Natural killer cell treated with Interleukin-12 subunit alpha and Interleukin-12 subunit beta and Interleukin-15 and Interleukin-18, amount 100 ng/mL, for 72 hours (primary cell): Measurements from ENCODE around the gene PATJ. TPM values are rescaled to one million over a fixed set of nuclear protein-coding genes. Genes with fewer than 3 reads are reported as not detected.
"Not testable (repeated sequence)": the region's sequence is repeated elsewhere in the genome, so short reads cannot be mapped to it uniquely, and the experiment has no call there.

Experiments used
- ATAC-seq, 2 donors: fragments of 150-1000 bp; cut with Tn5 transposase in 1 of 2; sonication (Bioruptor Pico), chemical (Tn5 transposase) in 1 of 2; 2 replicates each; pipeline ENCODE4 v1.10.0; 2021
- DNase-seq: peaks from one replicate; pipeline ENCODE4 v3.0.0; 2022; ENCODE audit warnings: low spot score
- H3K27ac Mint-ChIP-seq, 2 donors: 1 replicate in 1 of 2; 2 replicates in 1 of 2; pipeline ENCODE4 v1.8.0; 2022; ENCODE audit warnings: mixed read lengths in 2 of 2, mild to moderate bottlenecking in 1 of 2, moderate library complexity in 1 of 2
- H3K27me3 Mint-ChIP-seq, 2 donors: 1 replicate in 1 of 2; 2 replicates in 1 of 2; pipeline ENCODE4 v1.8.0; 2022; ENCODE audit warnings: mixed read lengths in 2 of 2
- H3K36me3 Mint-ChIP-seq: one replicate; pipeline ENCODE4 v1.8.0; 2022; ENCODE audit warnings: mixed read lengths
- H3K4me1 Mint-ChIP-seq, 2 donors: 1 replicate in 1 of 2; 2 replicates in 1 of 2; pipeline ENCODE4 v1.8.0; 2022; ENCODE audit warnings: low read depth in 2 of 2, mixed read lengths in 2 of 2, mild to moderate bottlenecking in 1 of 2
- H3K4me3 Mint-ChIP-seq: one replicate; pipeline ENCODE4 v1.8.0; 2022; ENCODE audit warnings: mixed read lengths
- H3K9me3 Mint-ChIP-seq: 2 replicates; pipeline ENCODE4 v1.8.0; 2022; ENCODE audit warnings: mixed read lengths
- total RNA-seq, 2 donors: library from RNA; stranded (reverse); gene quantifications; one replicate each; pipeline ENCODE4 v1.2.3, GENCODE V29; 2022

The PATJ gene
- total RNA-seq, 2 donors from 2014 or later = 3.9 to 5.8 TPM

- peaks cover 10 to 21% of the 10 kb centered on the region in 2 donors for H3K27me3 Mint-ChIP-seq
- H3K9me3 Mint-ChIP-seq, ATAC-seq, H3K27ac Mint-ChIP-seq, DNase-seq, H3K4me3 Mint-ChIP-seq, H3K36me3 Mint-ChIP-seq, H3K4me1 Mint-ChIP-seq: not testable (repeated sequence)
Measured at GRCh38 chr1:62183164-62184020, 441.1 kb downstream of the PATJ start.

DNA sequence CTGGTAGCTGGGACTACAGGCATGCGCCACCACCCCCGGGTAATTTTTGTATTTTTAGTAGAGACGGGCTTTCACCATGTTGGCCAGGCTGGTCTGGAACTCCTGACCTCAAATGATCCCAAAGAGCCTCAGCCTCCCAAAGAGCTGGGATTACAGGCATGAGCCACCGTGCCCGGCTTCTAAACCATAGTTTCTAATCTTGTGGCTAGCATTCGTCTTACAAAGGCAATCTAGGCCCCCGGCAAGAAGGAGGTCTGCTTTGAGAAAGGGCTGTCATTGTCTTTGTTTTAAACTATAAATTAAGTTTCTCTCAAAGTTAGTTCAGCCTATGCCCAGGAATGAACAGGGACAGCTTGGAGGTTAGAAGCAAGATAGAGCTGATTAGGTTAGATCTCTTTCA lies 442.1 kb downstream of the PATJ start:
- Mint-ChIP-seq H3K9me3 (no peaks in the 10 kb centered on the region), H3K27ac (no peak overlapping the region), H3K27me3 (peaks cover 10 to 21% of the 10 kb centered on the region in 2 donors), H3K4me1 (no peaks in the 10 kb centered on the region), H3K36me3 (no peaks in the 10 kb centered on the region), H3K4me3 (no peak overlapping the region)
- ATAC-seq = no peak
- DNase-seq = no peak

DNA sequence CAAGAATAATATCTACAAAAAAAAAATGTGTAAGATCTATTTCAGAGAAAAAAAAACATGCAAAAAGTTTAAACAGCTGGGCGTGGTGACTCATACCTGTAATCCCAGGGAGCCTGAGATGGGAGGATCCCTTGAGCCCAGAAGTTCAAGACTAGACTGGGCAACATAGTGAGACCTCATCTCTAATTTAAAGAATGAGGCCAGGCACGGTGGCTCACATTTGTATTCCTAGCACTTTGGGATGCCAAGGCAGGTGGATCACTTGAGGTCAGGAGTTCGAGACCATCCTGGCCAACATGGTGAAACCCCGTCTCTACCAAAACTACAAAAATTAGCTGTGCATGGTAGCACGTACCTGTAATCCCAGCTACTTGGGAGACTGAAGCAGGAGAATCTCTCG lies 443.0 kb downstream of the PATJ start:
- H3K27me3 Mint-ChIP-seq = peaks cover 10 to 21% of the 10 kb centered on the region in 2 donors

DNA sequence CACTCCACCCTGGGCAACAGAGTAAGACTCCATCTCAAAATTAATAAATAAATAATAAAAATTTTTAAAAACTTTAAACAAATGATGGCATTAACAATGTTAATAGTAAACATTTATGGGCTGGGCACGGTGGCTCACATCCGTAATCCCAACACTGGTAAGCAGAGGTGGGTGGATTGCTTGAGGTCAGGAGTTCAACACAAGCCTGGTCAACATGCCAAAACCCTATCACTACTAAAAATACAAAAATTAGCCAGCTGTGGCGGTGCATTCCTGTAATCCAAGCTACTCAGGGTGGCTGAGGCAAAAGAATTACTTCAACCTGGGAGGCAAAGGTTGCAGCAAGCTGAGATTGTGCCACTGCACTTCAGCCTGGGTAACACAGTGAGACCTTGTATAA lies 443.4 kb downstream of the PATJ start:
- ATAC-seq = no peak
- Mint-ChIP-seq H3K36me3 (no peaks in the 10 kb centered on the region), H3K27ac (no peak overlapping the region), H3K4me1 (no peaks in the 10 kb centered on the region), H3K4me3 (no peak overlapping the region), H3K9me3 (no peaks in the 10 kb centered on the region), H3K27me3 (peaks cover 10 to 21% of the 10 kb centered on the region in 2 donors)
- no peak for DNase-seq

More for the DNA sequence above, 443.0 kb downstream of the PATJ start:
- not testable (repeated sequence) for H3K9me3 Mint-ChIP-seq, H3K36me3 Mint-ChIP-seq, H3K27ac Mint-ChIP-seq, ATAC-seq, DNase-seq, H3K4me1 Mint-ChIP-seq, H3K4me3 Mint-ChIP-seq

GRCh38 chr1:62187548-62187947 lies 445.3 kb downstream of the PATJ start:
- peaks cover 4 to 8% of the 10 kb centered on the region in 2 donors for H3K27me3 Mint-ChIP-seq
- ATAC-seq = no peak
- no peaks in the 10 kb centered on the region for H3K4me1 Mint-ChIP-seq
- H3K4me3 Mint-ChIP-seq = no peak overlapping the region
- H3K9me3 Mint-ChIP-seq = no peaks in the 10 kb centered on the region
- DNase-seq = no peak
- no peak overlapping the region for H3K27ac Mint-ChIP-seq
- no peaks in the 10 kb centered on the region for H3K36me3 Mint-ChIP-seq

DNA sequence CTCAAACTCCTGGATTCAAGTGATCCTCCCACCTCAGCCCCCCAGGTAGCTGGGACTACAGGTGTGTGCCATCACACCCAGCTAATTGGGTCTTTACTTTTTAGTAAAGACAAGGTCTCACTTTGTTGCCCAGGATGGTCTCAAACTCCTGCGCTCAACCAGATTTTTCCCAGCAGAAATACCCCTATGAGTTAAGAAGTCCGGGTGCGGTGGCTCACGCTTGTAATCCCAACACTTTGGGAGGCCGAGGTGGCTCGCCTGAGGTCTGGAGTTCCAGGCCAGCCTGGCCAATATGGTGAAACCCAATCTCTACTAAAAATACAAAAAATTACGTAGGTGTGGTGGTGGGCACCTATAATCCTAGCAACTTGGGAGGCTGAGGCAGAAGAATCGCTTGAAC lies 445.8 kb downstream of the PATJ start:
- ATAC-seq (no peak), DNase-seq (no peak)
- peaks cover under 1 to 3% of the 10 kb centered on the region in 2 donors for H3K27me3 Mint-ChIP-seq
- H3K27ac Mint-ChIP-seq = no peak overlapping the region
- no peaks in the 10 kb centered on the region for H3K4me1 Mint-ChIP-seq
- no peaks in the 10 kb centered on the region for H3K9me3 Mint-ChIP-seq
- no peak overlapping the region for H3K4me3 Mint-ChIP-seq
- no peaks in the 10 kb centered on the region for H3K36me3 Mint-ChIP-seq

DNA sequence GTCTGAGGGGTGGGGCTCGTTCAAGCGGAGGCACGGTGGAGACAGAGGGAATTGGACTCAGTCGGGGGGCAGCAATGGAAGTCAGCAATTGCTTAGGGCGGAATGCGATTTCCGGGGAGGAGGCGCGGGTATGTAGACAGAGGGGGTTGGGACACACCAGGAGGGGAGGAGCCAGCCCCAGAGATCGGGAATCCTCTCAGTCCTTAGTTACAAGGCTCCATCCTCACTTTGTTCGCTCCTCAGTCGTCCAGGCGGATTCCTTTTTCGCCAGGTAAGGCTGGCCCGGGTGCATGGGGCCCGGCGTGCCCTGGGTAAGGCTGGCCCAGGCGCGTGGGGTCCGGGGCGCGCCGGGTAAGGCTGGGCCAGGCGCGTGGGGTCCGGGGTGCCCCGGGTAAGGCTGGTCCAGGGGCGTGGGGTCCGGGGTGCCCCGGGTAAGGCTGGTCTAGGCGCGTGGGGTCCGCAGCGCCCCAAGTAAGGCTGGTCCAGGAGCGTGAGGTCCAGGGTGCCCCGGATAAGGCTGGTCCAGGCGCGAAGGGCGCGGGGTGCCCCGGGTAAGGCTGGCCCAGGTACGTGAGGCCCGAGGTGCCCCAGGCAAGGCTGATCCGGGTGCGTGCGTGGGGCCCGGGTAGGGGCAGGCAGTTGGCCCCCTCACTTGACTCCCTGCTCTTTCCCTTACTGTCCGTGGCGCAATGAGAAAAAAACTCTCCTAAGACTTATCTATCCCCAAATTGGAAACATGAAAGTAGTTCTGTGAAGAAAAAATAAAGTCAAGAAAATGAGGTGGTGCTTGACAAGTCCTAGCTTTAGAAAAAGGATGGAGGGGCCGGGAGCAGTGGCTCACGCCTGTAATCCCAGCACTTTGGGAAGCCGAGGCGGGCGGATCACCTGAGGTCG lies 452.6 kb downstream of the PATJ start, which contains the start of gene L1TD1:
L1TD1 (plus strand) TSS at position 199 of the 894 bp plus-strand sequence. CDS start 11,780 bp downstream, outside the sequence.
- no peak within 1 kb of the TSS for H3K27ac Mint-ChIP-seq
- no peaks in the 10 kb centered on the region for H3K4me1 Mint-ChIP-seq
- ATAC-seq (peak; percentile 46), DNase-seq (no peak)
- no peaks in the 10 kb centered on the region for H3K9me3 Mint-ChIP-seq
- H3K27me3 Mint-ChIP-seq = peaks cover 21 to 25% of the 10 kb centered on the region in 2 donors
- no peaks in the 10 kb centered on the region for H3K36me3 Mint-ChIP-seq
- no peak within 1 kb of the TSS for H3K4me3 Mint-ChIP-seq

GRCh38 chr1:62196086-62196690 lies 453.9 kb downstream of the PATJ start:
- no peaks in the 10 kb centered on the region for H3K4me1 Mint-ChIP-seq
- no peak overlapping the region for H3K27ac Mint-ChIP-seq
- H3K4me3 Mint-ChIP-seq = no peak overlapping the region
- ATAC-seq (no peak), DNase-seq (no peak)
- peaks cover 21 to 25% of the 10 kb centered on the region in 2 donors for H3K27me3 Mint-ChIP-seq
- no peaks in the 10 kb centered on the region for H3K9me3 Mint-ChIP-seq
- H3K36me3 Mint-ChIP-seq = no peaks in the 10 kb centered on the region

DNA sequence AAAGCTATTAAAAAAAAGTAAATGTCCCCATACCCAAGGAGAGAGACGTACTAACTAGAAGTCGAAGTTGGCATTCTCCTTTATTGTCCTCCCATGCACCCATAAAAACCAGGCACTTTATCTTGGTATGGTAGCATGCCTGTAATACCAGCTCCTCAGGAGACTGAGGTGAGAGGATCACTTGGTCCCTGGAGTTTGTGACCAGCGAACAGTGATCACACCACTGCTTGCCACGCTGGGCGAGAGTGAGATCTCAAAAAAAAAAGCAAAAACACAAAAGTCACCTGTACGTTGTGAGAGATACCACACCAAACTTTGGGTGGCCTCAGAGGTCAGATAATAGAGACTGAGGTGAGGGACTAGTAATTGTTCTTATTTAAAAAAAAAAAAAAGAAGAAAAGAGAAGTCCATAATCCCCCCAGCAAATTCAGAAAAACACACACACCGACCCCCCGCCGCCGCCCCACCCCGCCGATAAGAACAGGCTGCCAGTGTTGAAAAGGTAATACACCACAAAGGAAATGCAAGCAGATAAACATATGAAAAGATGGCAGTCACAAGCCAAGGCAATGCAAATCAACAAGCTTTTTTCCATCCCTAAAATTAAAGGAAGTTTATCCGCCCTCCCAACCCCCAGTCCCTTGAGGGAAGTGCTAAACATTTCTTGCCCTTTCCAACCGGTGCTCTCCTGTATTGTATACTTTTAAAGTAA lies 455.9 kb downstream of the PATJ start:
- ATAC-seq (no peak), DNase-seq (no peak)
- H3K27me3 Mint-ChIP-seq = peaks cover 23% of the 10 kb centered on the region in 2 donors
- H3K9me3 Mint-ChIP-seq = no peaks in the 10 kb centered on the region
- no peak overlapping the region for H3K4me3 Mint-ChIP-seq
- no peaks in the 10 kb centered on the region for H3K4me1 Mint-ChIP-seq
- no peaks in the 10 kb centered on the region for H3K36me3 Mint-ChIP-seq
- H3K27ac Mint-ChIP-seq = no peak overlapping the region

GRCh38 chr1:62198781-62199125 lies 456.5 kb downstream of the PATJ start:
- Mint-ChIP-seq H3K4me3 (no peak overlapping the region), H3K4me1 (no peaks in the 10 kb centered on the region), H3K27ac (no peak overlapping the region), H3K36me3 (no peaks in the 10 kb centered on the region), H3K9me3 (no peaks in the 10 kb centered on the region), H3K27me3 (peaks cover 18 to 20% of the 10 kb centered on the region in 2 donors)
- DNase-seq = no peak
- no peak for ATAC-seq

- Mint-ChIP-seq H3K4me1 (no peaks in the 10 kb centered on the region), H3K27ac (no peak overlapping the region), H3K36me3 (peaks cover 13% of the 10 kb centered on the region), H3K9me3 (peaks cover 13% of the 10 kb centered on the region), H3K27me3 (peaks cover 11 to 18% of the 10 kb centered on the region in 2 donors), H3K4me3 (no peak overlapping the region)
- ATAC-seq (no peak), DNase-seq (no peak)
Measured at GRCh38 chr1:62207187-62207586, 464.9 kb downstream of the PATJ start.

- H3K9me3 Mint-ChIP-seq = peaks cover 13% of the 10 kb centered on the region
- peaks cover 13% of the 10 kb centered on the region for H3K36me3 Mint-ChIP-seq
- no peak overlapping the region for H3K27ac Mint-ChIP-seq
- ATAC-seq = no peak
- H3K27me3 Mint-ChIP-seq = peaks cover 11 to 18% of the 10 kb centered on the region in 2 donors
- H3K4me1 Mint-ChIP-seq = no peaks in the 10 kb centered on the region
- no peak for DNase-seq
- H3K4me3 Mint-ChIP-seq = no peak overlapping the region
Measured at GRCh38 chr1:62208087-62208486, 465.8 kb downstream of the PATJ start.

DNA sequence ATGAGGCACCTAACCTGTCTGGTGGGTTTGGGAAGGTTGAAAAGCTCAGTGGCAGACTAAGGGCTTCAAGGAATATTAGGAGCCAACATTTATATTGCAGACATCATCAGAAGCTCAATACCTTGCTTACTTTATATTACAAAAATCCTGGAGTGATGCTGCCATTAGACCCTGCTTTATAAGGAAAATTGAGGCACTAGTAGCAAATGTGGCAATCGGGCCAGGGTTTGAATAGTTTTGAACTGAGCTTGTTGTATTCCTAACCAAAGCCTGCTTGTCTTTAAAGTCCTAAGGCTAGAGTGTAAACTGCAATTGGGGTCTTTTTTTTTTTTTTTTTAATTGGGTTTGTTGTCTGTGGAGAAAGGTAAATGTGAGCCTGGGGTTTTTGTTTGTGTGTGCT lies 466.7 kb downstream of the PATJ start:
- no peaks in the 10 kb centered on the region for H3K4me1 Mint-ChIP-seq
- peaks cover 13% of the 10 kb centered on the region for H3K36me3 Mint-ChIP-seq
- no peak overlapping the region for H3K4me3 Mint-ChIP-seq
- DNase-seq (no peak), ATAC-seq (no peak)
- H3K27ac Mint-ChIP-seq = no peak overlapping the region
- H3K9me3 Mint-ChIP-seq = peaks cover 13% of the 10 kb centered on the region
- peaks cover 11 to 18% of the 10 kb centered on the region in 2 donors for H3K27me3 Mint-ChIP-seq
